ENCODE measurements around the gene TNS3. TPM values are rescaled to one million over a fixed set of nuclear protein-coding genes. Genes with fewer than 3 reads are reported as not detected.

TNS3 gene
- total RNA-seq, 1 experiment from 2014 or later = 533 TPM

DNA sequence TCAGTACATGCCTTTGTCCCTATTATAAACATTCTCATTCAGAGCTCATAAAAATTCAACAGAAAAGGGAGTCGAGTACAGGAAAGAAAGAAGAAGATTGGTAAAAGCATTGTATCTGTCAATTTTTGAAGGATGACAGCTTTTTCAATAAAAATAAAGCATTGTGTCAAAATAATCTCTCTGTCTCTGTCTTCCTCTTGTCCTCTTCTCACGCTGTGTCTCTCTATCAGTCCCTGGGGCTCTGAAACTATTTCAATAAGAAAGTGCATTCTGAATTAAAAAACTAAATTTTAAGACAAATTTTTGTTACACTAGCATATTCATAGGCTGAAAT is 248.4 kb downstream of the TNS3 start:
- ChIA-PET CTCF (no interaction called here), POLR2A (no interaction called here)
- intact Hi-C loops (cut with micrococcal nuclease; ENCODE audit: unreplicated experiment) = no loop called here
- no TSS peak for BruUV-seq (replicated peaks)
- ATAC-seq (no peak), DNase-seq (ENCODE audit: low read depth, low spot score) (no peak)
- H3K4me3 ChIP-seq (ENCODE audit: low read depth in 2 of 2, low read length in 2 of 2) = no peak overlapping the region
- TF ChIP-seq SIN3A (IDR thresholded peaks at IDR 0.05; ENCODE audit: borderline replicate concordance, insufficient read depth, low read depth, low read length) (no peak), TCF7L2 (IDR thresholded peaks at IDR 0.05; ENCODE audit: low read depth, low read length) (no peak), POLR2AphosphoS5 (IDR thresholded peaks at IDR 0.05; ENCODE audit: low read depth, low read length) (no peak)
- TF ChIP-seq, protein P1, sequence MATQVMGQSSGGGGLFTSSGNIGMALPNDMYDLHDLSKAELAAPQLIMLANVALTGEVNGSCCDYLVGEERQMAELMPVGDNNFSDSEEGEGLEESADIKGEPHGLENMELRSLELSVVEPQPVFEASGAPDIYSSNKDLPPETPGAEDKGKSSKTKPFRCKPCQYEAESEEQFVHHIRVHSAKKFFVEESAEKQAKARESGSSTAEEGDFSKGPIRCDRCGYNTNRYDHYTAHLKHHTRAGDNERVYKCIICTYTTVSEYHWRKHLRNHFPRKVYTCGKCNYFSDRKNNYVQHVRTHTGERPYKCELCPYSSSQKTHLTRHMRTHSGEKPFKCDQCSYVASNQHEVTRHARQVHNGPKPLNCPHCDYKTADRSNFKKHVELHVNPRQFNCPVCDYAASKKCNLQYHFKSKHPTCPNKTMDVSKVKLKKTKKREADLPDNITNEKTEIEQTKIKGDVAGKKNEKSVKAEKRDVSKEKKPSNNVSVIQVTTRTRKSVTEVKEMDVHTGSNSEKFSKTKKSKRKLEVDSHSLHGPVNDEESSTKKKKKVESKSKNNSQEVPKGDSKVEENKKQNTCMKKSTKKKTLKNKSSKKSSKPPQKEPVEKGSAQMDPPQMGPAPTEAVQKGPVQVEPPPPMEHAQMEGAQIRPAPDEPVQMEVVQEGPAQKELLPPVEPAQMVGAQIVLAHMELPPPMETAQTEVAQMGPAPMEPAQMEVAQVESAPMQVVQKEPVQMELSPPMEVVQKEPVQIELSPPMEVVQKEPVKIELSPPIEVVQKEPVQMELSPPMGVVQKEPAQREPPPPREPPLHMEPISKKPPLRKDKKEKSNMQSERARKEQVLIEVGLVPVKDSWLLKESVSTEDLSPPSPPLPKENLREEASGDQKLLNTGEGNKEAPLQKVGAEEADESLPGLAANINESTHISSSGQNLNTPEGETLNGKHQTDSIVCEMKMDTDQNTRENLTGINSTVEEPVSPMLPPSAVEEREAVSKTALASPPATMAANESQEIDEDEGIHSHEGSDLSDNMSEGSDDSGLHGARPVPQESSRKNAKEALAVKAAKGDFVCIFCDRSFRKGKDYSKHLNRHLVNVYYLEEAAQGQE (IDR thresholded peaks at IDR 0.05; ENCODE audit: insufficient read depth in 1 of 2, low read depth in 2 of 2, low read length in 1 of 2) = no peak
- TF ChIP-seq, protein P2, sequence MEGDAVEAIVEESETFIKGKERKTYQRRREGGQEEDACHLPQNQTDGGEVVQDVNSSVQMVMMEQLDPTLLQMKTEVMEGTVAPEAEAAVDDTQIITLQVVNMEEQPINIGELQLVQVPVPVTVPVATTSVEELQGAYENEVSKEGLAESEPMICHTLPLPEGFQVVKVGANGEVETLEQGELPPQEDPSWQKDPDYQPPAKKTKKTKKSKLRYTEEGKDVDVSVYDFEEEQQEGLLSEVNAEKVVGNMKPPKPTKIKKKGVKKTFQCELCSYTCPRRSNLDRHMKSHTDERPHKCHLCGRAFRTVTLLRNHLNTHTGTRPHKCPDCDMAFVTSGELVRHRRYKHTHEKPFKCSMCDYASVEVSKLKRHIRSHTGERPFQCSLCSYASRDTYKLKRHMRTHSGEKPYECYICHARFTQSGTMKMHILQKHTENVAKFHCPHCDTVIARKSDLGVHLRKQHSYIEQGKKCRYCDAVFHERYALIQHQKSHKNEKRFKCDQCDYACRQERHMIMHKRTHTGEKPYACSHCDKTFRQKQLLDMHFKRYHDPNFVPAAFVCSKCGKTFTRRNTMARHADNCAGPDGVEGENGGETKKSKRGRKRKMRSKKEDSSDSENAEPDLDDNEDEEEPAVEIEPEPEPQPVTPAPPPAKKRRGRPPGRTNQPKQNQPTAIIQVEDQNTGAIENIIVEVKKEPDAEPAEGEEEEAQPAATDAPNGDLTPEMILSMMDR (IDR thresholded peaks at IDR 0.05) = no peak
- peaks cover 47% of the 10 kb centered on the region for H3K36me3 ChIP-seq (ENCODE audit: control insufficient read depth, insufficient read depth, low read length)
- H3K27me3 ChIP-seq (ENCODE audit: control insufficient read depth, insufficient read depth, low read length) = no peaks in the 10 kb centered on the region
- H3K9me3 ChIP-seq (ENCODE audit: control insufficient read depth, insufficient read depth, low read depth, low read length) = no peaks in the 10 kb centered on the region
- in situ Hi-C loops (cut with HindIII; ENCODE audit: low pct_unique_long_range_greater_than_20kb, low sequenced_read_pairs) = no loop called here
- no peak overlapping the region for H3K27ac ChIP-seq (ENCODE audit: low read length)
- H3K4me1 ChIP-seq (ENCODE audit: control insufficient read depth, insufficient read depth, low read length) = peaks cover 32% of the 10 kb centered on the region

- ChIA-PET POLR2A (no interaction called here), CTCF (no interaction called here)
- no peak overlapping the region for H3K27ac ChIP-seq (ENCODE audit: low read length)
- no peak for TF ChIP-seq TCF7L2 (IDR thresholded peaks at IDR 0.05; ENCODE audit: low read depth, low read length)
- TF ChIP-seq POLR2AphosphoS5 (IDR thresholded peaks at IDR 0.05; ENCODE audit: low read depth, low read length) = no peak
- TF ChIP-seq, protein P2 (IDR thresholded peaks at IDR 0.05) = no peak
- TF ChIP-seq, protein P1 (IDR thresholded peaks at IDR 0.05; ENCODE audit: insufficient read depth in 1 of 2, low read depth in 2 of 2, low read length in 1 of 2) = no peak
- no peak for TF ChIP-seq SIN3A (IDR thresholded peaks at IDR 0.05; ENCODE audit: borderline replicate concordance, insufficient read depth, low read depth, low read length)
- DNase-seq (ENCODE audit: low read depth, low spot score) (no peak), ATAC-seq (no peak)
- no peaks in the 10 kb centered on the region for H3K27me3 ChIP-seq (ENCODE audit: control insufficient read depth, insufficient read depth, low read length)
- peaks cover 37% of the 10 kb centered on the region for H3K4me1 ChIP-seq (ENCODE audit: control insufficient read depth, insufficient read depth, low read length)
- H3K9me3 ChIP-seq (ENCODE audit: control insufficient read depth, insufficient read depth, low read depth, low read length) = no peaks in the 10 kb centered on the region
- intact Hi-C loops (cut with micrococcal nuclease; ENCODE audit: unreplicated experiment) = no loop called here
- peaks cover 41% of the 10 kb centered on the region for H3K36me3 ChIP-seq (ENCODE audit: control insufficient read depth, insufficient read depth, low read length)
- no peak overlapping the region for H3K4me3 ChIP-seq (ENCODE audit: low read depth in 2 of 2, low read length in 2 of 2)
- BruUV-seq (replicated peaks) = no TSS peak
- in situ Hi-C loops (cut with HindIII; ENCODE audit: low pct_unique_long_range_greater_than_20kb, low sequenced_read_pairs) = no loop called here
Measured at GRCh38 chr7:47332681-47333553, 249.0 kb downstream of the TNS3 start.
